A673 (cell line): ENCODE measurements around the gene INTS15.

Source experiments
- CTCF ChIP-seq: fragments of 300-800, 200-600 bp; sonication (generic); conservative IDR thresholded peaks from 2 replicates; pipeline ENCODE4 v1.5.1; 2017; ENCODE audit warnings: low read depth, mild to moderate bottlenecking, antibody characterized with exemption, low read length, moderate library complexity, mixed read lengths
- EZH2 ChIP-seq: fragments of 200-600 bp; sonication (generic); IDR thresholded peaks from 2 replicates; pipeline ENCODE4 v1.6.1; 2017; ENCODE audit warnings: borderline replicate concordance, low read depth, mild to moderate bottlenecking, mixed read lengths, antibody characterized with exemption, low read length; ENCODE audit not compliant: poor library complexity, severe bottlenecking

- TF ChIP-seq CTCF: no peak
- no peak for TF ChIP-seq EZH2
These were observed 19.0 kb downstream of the INTS15 start for GRCh38 chr7:6608794-6609193.
